GM23338 (cell line): ENCODE data around the gene NCK2.

Experiments used
- CREB1 ChIP-seq: fragments of 250-450 bp; sonication (Bioruptor Pico); IDR thresholded peaks from 2 replicates; pipeline ENCODE4 v1.5.0; 2020; ENCODE audit warnings: low read depth, mild to moderate bottlenecking, moderate library complexity
- EZH2phosphoT487 ChIP-seq: fragments of 200-600 bp; sonication (generic); IDR thresholded peaks from one replicate; pipeline ENCODE4 v1.8.1; 2018; ENCODE audit warnings: antibody characterized with exemption; ENCODE audit not compliant: unreplicated experiment
- POLR2AphosphoS5 ChIP-seq: IDR thresholded peaks from 2 replicates; pipeline ENCODE4 v1.6.1; 2016; ENCODE audit warnings: antibody characterized with exemption, low read depth
- TF ChIP-seq, protein P1 (sequence below), 2 experiments: fragments of 200-600 bp in 1 of 2; sonication (generic) in 1 of 2; conservative IDR thresholded peaks; 2 replicates each; pipeline versions ENCODE4 v1.5.1 to v1.6.1; 2016 to 2017; ENCODE audit warnings: antibody characterized with exemption in 2 of 2, low read depth in 2 of 2, mild to moderate bottlenecking in 2 of 2, moderate library complexity in 1 of 2
- TF ChIP-seq, protein P2 (sequence below): IDR thresholded peaks from one replicate; pipeline ENCODE4 v1.6.1; 2018; ENCODE audit warnings: antibody characterized with exemption; ENCODE audit not compliant: unreplicated experiment

DNA sequence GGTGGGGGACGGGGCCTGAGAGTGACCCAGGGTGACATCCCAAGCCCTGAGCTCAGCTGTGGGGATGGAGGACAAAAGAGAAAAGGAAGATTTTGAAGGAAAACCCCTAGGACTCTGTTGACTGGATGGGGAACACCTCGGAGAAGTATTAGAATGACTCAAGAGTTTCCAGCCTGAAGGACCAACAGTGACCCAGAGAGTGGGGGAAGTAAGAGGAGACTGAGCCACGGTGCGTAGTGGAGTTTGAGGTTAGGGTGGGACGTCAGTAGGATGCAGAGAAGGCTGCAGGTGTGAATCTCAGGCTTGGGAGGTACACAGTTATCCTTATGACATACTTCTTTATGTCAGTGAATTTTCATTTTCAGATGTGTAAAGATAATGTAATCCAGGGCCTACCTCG lies 119.5 kb downstream of the NCK2 start:
- TF ChIP-seq, protein P1, sequence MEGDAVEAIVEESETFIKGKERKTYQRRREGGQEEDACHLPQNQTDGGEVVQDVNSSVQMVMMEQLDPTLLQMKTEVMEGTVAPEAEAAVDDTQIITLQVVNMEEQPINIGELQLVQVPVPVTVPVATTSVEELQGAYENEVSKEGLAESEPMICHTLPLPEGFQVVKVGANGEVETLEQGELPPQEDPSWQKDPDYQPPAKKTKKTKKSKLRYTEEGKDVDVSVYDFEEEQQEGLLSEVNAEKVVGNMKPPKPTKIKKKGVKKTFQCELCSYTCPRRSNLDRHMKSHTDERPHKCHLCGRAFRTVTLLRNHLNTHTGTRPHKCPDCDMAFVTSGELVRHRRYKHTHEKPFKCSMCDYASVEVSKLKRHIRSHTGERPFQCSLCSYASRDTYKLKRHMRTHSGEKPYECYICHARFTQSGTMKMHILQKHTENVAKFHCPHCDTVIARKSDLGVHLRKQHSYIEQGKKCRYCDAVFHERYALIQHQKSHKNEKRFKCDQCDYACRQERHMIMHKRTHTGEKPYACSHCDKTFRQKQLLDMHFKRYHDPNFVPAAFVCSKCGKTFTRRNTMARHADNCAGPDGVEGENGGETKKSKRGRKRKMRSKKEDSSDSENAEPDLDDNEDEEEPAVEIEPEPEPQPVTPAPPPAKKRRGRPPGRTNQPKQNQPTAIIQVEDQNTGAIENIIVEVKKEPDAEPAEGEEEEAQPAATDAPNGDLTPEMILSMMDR (conservative IDR thresholded peaks at IDR 0.05; ENCODE audit: low read depth in 2 of 2) = no peak
- TF ChIP-seq, protein P2, sequence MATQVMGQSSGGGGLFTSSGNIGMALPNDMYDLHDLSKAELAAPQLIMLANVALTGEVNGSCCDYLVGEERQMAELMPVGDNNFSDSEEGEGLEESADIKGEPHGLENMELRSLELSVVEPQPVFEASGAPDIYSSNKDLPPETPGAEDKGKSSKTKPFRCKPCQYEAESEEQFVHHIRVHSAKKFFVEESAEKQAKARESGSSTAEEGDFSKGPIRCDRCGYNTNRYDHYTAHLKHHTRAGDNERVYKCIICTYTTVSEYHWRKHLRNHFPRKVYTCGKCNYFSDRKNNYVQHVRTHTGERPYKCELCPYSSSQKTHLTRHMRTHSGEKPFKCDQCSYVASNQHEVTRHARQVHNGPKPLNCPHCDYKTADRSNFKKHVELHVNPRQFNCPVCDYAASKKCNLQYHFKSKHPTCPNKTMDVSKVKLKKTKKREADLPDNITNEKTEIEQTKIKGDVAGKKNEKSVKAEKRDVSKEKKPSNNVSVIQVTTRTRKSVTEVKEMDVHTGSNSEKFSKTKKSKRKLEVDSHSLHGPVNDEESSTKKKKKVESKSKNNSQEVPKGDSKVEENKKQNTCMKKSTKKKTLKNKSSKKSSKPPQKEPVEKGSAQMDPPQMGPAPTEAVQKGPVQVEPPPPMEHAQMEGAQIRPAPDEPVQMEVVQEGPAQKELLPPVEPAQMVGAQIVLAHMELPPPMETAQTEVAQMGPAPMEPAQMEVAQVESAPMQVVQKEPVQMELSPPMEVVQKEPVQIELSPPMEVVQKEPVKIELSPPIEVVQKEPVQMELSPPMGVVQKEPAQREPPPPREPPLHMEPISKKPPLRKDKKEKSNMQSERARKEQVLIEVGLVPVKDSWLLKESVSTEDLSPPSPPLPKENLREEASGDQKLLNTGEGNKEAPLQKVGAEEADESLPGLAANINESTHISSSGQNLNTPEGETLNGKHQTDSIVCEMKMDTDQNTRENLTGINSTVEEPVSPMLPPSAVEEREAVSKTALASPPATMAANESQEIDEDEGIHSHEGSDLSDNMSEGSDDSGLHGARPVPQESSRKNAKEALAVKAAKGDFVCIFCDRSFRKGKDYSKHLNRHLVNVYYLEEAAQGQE = no peak
- no peak for TF ChIP-seq POLR2AphosphoS5
- TF ChIP-seq CREB1 (CRISPR knock-in tag) = no peak
- no peak for TF ChIP-seq EZH2phosphoT487
